ENCODE measurements around the gene UBE2I. TPM values are rescaled to one million over a fixed set of nuclear protein-coding genes. Genes with fewer than 3 reads are reported as not detected.
A peak's percentile ranks its signal among the peaks of the same experiment; 100 is the strongest.
"Not testable (repeated sequence)": the region's sequence is repeated elsewhere in the genome, so short reads cannot be mapped to it uniquely, and the experiment has no call there.

Gene UBE2I
- total RNA-seq, 1 experiment from 2014 or later: 121 TPM

GRCh38 chr16:1328961-1329360 lies 19.5 kb downstream of the UBE2I start:
- not testable (repeated sequence) for DNase-seq (ENCODE audit: low read depth)

GRCh38 chr16:1330260-1330914 lies 21.0 kb downstream of the UBE2I start:
- DNase-seq (ENCODE audit: low read depth): no peak

GRCh38 chr16:1330931-1331711 lies 21.7 kb downstream of the UBE2I start:
- no peak for DNase-seq (ENCODE audit: low read depth)

- DNase-seq (ENCODE audit: low read depth): peak; percentile 51
Measured at GRCh38 chr16:1331712-1332617, 22.5 kb downstream of the UBE2I start.

- DNase-seq (ENCODE audit: low read depth): no peak
Measured at GRCh38 chr16:1332618-1333148, 23.2 kb downstream of the UBE2I start.

- no peak for DNase-seq (ENCODE audit: low read depth)
Measured at GRCh38 chr16:1333149-1333812, 23.8 kb downstream of the UBE2I start, which contains the start of gene BAIAP3. TSS of gene BAIAP3 (plus strand) at chr16:1333645. CDS start at chr16:1338550, 4,905 bp downstream.

- no peak for DNase-seq (ENCODE audit: low read depth)
Measured at GRCh38 chr16:1333854-1334700, 24.6 kb downstream of the UBE2I start.

GRCh38 chr16:1334739-1335138 lies 25.3 kb downstream of the UBE2I start:
- no peak for DNase-seq (ENCODE audit: low read depth)

GRCh38 chr16:1335211-1335971 lies 26.0 kb downstream of the UBE2I start:
- DNase-seq (ENCODE audit: low read depth): no peak

- DNase-seq (ENCODE audit: low read depth): no peak
Measured at GRCh38 chr16:1335996-1336395, 26.6 kb downstream of the UBE2I start.

- no peak for DNase-seq (ENCODE audit: low read depth)
Measured at GRCh38 chr16:1336619-1337018, 27.2 kb downstream of the UBE2I start.

GRCh38 chr16:1337486-1337885 lies 28.1 kb downstream of the UBE2I start:
- DNase-seq (ENCODE audit: low read depth): no peak

GRCh38 chr16:1338119-1338730 lies 28.8 kb downstream of the UBE2I start:
- no peak for DNase-seq (ENCODE audit: low read depth)

- DNase-seq (ENCODE audit: low read depth): no peak
Measured at GRCh38 chr16:1338855-1339675, 29.6 kb downstream of the UBE2I start.

- no peak for DNase-seq (ENCODE audit: low read depth)
Measured at GRCh38 chr16:1340730-1341494, 31.5 kb downstream of the UBE2I start.

GRCh38 chr16:1341495-1342420 lies 32.3 kb downstream of the UBE2I start:
- no peak for DNase-seq (ENCODE audit: low read depth)
